Panc1 (cell line): ENCODE results near the gene LACRT.

Experiments used
- POLR2AphosphoS5 ChIP-seq: IDR thresholded peaks from 2 replicates; pipeline ENCODE4 v1.6.1; 2012; ENCODE audit warnings: mild to moderate bottlenecking, low read depth, low read length, moderate library complexity
- TF ChIP-seq, protein P1 (sequence below): fragments of 450-650 bp; IDR thresholded peaks from 2 replicates; pipeline ENCODE4 v1.5.1; 2017; ENCODE audit warnings: mild to moderate bottlenecking

DNA sequence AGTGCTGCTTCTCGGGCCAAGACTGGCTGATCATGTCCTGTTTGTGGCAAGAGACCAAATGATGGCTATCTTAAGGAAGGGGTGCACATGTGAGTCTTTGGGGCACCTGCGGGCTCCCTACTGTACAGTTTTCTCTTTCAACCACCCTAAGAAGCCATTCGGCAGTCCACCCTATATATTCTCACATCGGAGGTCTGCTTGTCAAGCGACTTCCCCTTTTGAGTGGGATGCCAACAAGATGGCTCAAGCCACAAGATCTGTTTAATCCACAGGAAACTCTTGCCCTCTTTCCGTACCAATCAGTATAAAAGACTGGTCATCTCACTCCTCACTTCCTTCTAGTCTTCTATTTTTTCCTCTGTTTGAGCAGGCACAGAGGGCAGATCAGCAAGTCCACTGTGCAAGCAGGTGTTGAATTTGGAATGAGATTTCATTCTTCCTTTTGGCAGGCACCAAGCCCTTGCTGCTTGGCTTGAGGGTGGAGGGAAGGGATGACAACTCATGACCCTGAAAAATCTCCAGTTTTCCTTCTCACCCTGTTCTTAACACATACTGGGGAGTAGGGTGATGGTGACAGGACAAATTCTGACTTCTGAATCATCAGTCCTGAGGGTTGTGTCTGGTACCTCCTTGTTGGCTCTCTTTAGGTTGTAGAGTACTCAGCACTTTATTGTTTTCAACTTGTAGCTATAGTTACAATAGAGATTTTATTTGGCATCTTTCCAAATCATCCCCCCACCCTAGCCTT is 17.6 kb downstream of the LACRT start:
- TF ChIP-seq, protein P1, sequence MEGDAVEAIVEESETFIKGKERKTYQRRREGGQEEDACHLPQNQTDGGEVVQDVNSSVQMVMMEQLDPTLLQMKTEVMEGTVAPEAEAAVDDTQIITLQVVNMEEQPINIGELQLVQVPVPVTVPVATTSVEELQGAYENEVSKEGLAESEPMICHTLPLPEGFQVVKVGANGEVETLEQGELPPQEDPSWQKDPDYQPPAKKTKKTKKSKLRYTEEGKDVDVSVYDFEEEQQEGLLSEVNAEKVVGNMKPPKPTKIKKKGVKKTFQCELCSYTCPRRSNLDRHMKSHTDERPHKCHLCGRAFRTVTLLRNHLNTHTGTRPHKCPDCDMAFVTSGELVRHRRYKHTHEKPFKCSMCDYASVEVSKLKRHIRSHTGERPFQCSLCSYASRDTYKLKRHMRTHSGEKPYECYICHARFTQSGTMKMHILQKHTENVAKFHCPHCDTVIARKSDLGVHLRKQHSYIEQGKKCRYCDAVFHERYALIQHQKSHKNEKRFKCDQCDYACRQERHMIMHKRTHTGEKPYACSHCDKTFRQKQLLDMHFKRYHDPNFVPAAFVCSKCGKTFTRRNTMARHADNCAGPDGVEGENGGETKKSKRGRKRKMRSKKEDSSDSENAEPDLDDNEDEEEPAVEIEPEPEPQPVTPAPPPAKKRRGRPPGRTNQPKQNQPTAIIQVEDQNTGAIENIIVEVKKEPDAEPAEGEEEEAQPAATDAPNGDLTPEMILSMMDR: no peak
- TF ChIP-seq POLR2AphosphoS5: no peak
